ENCODE data around the gene PYHIN1.

The PYHIN1 gene

GRCh38 chr1:158924677-158925076, 6.7 kb upstream of the PYHIN1 start:
- TF ChIP-seq, protein P1, sequence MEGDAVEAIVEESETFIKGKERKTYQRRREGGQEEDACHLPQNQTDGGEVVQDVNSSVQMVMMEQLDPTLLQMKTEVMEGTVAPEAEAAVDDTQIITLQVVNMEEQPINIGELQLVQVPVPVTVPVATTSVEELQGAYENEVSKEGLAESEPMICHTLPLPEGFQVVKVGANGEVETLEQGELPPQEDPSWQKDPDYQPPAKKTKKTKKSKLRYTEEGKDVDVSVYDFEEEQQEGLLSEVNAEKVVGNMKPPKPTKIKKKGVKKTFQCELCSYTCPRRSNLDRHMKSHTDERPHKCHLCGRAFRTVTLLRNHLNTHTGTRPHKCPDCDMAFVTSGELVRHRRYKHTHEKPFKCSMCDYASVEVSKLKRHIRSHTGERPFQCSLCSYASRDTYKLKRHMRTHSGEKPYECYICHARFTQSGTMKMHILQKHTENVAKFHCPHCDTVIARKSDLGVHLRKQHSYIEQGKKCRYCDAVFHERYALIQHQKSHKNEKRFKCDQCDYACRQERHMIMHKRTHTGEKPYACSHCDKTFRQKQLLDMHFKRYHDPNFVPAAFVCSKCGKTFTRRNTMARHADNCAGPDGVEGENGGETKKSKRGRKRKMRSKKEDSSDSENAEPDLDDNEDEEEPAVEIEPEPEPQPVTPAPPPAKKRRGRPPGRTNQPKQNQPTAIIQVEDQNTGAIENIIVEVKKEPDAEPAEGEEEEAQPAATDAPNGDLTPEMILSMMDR (IDR thresholded peaks at IDR 0.05), result no peak
- intact Hi-C loops (cut with DNase I; ENCODE audit: low total_unique reads), result no loop called here
- no peaks in the 10 kb centered on the region for H3K27me3 ChIP-seq

DNA sequence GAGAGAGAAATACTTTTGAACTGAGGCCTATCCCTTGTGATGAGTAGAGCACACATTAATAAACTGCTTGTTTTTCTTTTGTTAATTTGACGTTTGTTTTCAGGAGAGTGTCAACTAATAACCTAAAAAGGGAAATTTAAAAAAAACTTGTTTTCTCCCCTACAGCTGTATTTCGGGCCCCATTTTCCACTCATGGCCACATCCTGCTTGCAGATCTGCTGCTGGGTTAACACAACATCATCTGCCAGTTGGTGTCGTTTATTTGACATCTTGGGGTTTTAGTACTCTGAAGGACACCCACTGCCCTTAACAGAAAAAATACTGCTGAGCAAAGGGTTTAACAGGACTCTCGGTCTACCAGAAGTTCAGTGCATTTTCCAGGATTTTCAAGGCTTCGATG, 848 bp upstream of the PYHIN1 start:
- H3K27me3 ChIP-seq, result no peaks in the 10 kb centered on the region
- no peak overlapping the region for H3K4me3 ChIP-seq
- no peak for DNase-seq
- TF ChIP-seq, protein P1 (IDR thresholded peaks at IDR 0.05), result no peak
- no peaks in the 10 kb centered on the region for H3K36me3 ChIP-seq
- intact Hi-C loops (cut with DNase I; ENCODE audit: low total_unique reads), result no loop called here
- H3K4me1 ChIP-seq, result no peaks in the 10 kb centered on the region
- no peaks in the 10 kb centered on the region for H3K9me3 ChIP-seq
- no peak overlapping the region for H3K27ac ChIP-seq

More at GRCh38 chr1:158924677-158925076, 6.7 kb upstream of the PYHIN1 start:
- no peaks in the 10 kb centered on the region for H3K36me3 ChIP-seq
- DNase-seq, result no peak
- peaks cover 0 to 6% (median 0%) of the 10 kb centered on the region in 3 donors for H3K9me3 ChIP-seq
- no peak overlapping the region for H3K4me3 ChIP-seq
- no peak overlapping the region for H3K27ac ChIP-seq
- H3K4me1 ChIP-seq, result no peaks in the 10 kb centered on the region

GRCh38 chr1:158932171-158932570, 819 bp downstream of the PYHIN1 start:
- no peak for DNase-seq
- no peak overlapping the region for H3K4me3 ChIP-seq
- intact Hi-C loops (cut with DNase I; ENCODE audit: low total_unique reads), result no loop called here
- no peaks in the 10 kb centered on the region for H3K4me1 ChIP-seq
- TF ChIP-seq, protein P1 (IDR thresholded peaks at IDR 0.05), result no peak
- H3K36me3 ChIP-seq, result no peaks in the 10 kb centered on the region
- no peak overlapping the region for H3K27ac ChIP-seq
- H3K9me3 ChIP-seq, result no peaks in the 10 kb centered on the region
- H3K27me3 ChIP-seq, result no peaks in the 10 kb centered on the region

- Histone ChIP-seq H3K27me3 (no peaks in the 10 kb centered on the region), H3K4me3 (no peak overlapping the region), H3K36me3 (no peaks in the 10 kb centered on the region), H3K27ac (no peak overlapping the region), H3K4me1 (no peaks in the 10 kb centered on the region), H3K9me3 (no peaks in the 10 kb centered on the region)
- TF ChIP-seq, protein P1 (IDR thresholded peaks at IDR 0.05), result no peak
- no peak for DNase-seq
- intact Hi-C loops (cut with DNase I; ENCODE audit: low total_unique reads), result no loop called here
Measured at GRCh38 chr1:158933621-158934020, 2.3 kb downstream of the PYHIN1 start.

DNA sequence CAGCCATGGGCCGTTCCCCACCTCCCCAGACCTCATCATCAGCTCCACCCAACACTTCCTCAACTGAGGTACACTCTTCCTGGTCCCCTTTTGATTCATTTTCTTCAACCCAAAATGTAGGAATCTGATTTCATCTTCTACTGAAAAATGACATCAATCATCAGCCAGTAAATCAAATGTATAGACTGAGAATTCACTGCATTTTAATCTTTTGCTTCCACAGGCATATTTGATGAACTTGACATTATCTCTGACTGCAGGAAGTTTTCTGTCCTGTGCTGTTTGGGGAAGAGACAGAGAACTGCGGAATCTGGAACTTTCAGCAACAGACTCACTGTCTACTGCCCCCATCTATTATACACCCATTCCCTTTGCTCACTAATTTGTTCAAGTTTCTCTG, 7.8 kb downstream of the PYHIN1 start:
- Histone ChIP-seq H3K9me3 (no peaks in the 10 kb centered on the region), H3K27ac (no peak overlapping the region), H3K27me3 (no peaks in the 10 kb centered on the region), H3K4me3 (no peak overlapping the region), H3K36me3 (no peaks in the 10 kb centered on the region), H3K4me1 (no peaks in the 10 kb centered on the region)
- TF ChIP-seq, protein P1 (IDR thresholded peaks at IDR 0.05), result no peak
- intact Hi-C loops (cut with DNase I; ENCODE audit: low total_unique reads), result no loop called here
- no peak for DNase-seq

GRCh38 chr1:158941317-158941716, 10.0 kb downstream of the PYHIN1 start:
- Histone ChIP-seq H3K4me1 (no peaks in the 10 kb centered on the region), H3K9me3 (no peaks in the 10 kb centered on the region), H3K27ac (no peak overlapping the region), H3K4me3 (no peak overlapping the region), H3K27me3 (no peaks in the 10 kb centered on the region), H3K36me3 (no peaks in the 10 kb centered on the region)
- intact Hi-C loops (cut with DNase I; ENCODE audit: low total_unique reads), result no loop called here
- no peak for DNase-seq
- TF ChIP-seq, protein P1 (IDR thresholded peaks at IDR 0.05), result no peak
